Parathyroid adenoma (tissue), 2 donors: ENCODE data around the gene MCCC2.
"Not testable (repeated sequence)": the region's sequence is repeated elsewhere in the genome, so short reads cannot be mapped to it uniquely, and the experiment has no call there.

Source experiments
- H2AFZ ChIP-seq: fragments of 300-600 bp; sonication (generic); one replicate; pipeline ENCODE4 v1.7.0; 2017; ENCODE audit warnings: antibody characterized with exemption, mild to moderate bottlenecking
- H3K27ac ChIP-seq: fragments of 300-600 bp; sonication (generic); one replicate; pipeline ENCODE4 v1.7.0; 2017
- H3K27me3 ChIP-seq: fragments of 300-600 bp; sonication (generic); one replicate; pipeline ENCODE4 v1.7.0; 2017; ENCODE audit warnings: low read length; ENCODE audit not compliant: control insufficient read depth, insufficient read depth
- H3K36me3 ChIP-seq: fragments of 300-600 bp; sonication (generic); one replicate; pipeline ENCODE4 v1.7.0; 2017; ENCODE audit warnings: low read length; ENCODE audit not compliant: control insufficient read depth, insufficient read depth
- H3K4me1 ChIP-seq: fragments of 300-600 bp; sonication (generic); one replicate; pipeline ENCODE4 v1.7.0; 2017; ENCODE audit warnings: control low read depth
- H3K4me2 ChIP-seq: fragments of 300-600 bp; sonication (generic); one replicate; pipeline ENCODE4 v1.7.0; 2017; ENCODE audit warnings: low read length
- H3K4me3 ChIP-seq: fragments of 300-600 bp; sonication (generic); one replicate; pipeline ENCODE4 v1.7.0; 2017; ENCODE audit warnings: low read depth, low read length
- H3K79me2 ChIP-seq: fragments of 300-600 bp; sonication (generic); one replicate; pipeline ENCODE4 v1.7.0; 2017; ENCODE audit warnings: control low read depth
- H3K9ac ChIP-seq: fragments of 300-600 bp; sonication (generic); one replicate; pipeline ENCODE4 v1.7.0; 2017; ENCODE audit warnings: mild to moderate bottlenecking
- H3K9me3 ChIP-seq: fragments of 300-600 bp; sonication (generic); one replicate; pipeline ENCODE4 v1.7.0; 2017; ENCODE audit warnings: low read length; ENCODE audit not compliant: control insufficient read depth
- TF ChIP-seq, protein P1 (sequence below): fragments of 300-600 bp; sonication (generic); IDR thresholded peaks from one replicate; pipeline ENCODE4 v1.7.0; 2017; ENCODE audit warnings: antibody characterized with exemption, mild to moderate bottlenecking
- donor health status: primary hyperparathyroidism.

The MCCC2 gene

DNA sequence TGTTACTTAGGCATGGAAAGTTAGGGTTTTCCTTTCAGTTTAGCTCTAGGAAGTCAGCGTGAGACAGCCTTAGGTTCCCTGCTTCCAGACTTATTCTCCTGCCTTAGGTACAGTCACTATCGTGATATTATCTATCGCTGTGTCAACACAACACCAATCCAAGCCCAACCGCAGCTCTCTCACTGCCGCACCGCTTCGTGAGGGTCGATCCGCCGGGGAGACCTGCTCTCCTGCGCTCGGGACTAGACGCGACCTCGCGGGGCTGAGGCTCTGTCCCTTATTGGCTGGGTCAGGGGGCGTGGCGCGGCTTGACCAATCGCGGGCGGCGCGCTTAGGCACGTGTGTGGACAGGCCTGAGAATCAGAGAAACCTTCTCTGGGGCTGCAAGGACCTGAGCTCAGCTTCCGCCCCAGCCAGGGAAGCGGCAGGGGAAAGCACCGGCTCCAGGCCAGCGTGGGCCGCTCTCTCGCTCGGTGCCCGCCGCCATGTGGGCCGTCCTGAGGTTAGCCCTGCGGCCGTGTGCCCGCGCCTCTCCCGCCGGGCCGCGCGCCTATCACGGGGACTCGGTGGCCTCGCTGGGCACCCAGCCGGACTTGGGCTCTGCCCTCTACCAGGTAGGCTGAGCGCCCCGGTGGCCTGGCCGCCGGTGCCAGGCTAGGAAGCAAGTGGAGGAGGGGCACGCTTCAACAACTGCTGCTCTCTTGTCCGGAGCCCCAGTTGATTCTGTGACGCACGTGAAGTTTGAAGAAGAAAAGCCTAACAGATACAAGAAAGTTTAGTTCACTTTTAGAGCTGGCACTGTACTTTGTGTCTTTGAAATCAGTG is at the start of gene MCCC2:
MCCC2 (plus strand) TSS at position 400 of the 825 bp plus-strand sequence; CDS start at position 486, 86 bp downstream.
- TF ChIP-seq, protein P1, sequence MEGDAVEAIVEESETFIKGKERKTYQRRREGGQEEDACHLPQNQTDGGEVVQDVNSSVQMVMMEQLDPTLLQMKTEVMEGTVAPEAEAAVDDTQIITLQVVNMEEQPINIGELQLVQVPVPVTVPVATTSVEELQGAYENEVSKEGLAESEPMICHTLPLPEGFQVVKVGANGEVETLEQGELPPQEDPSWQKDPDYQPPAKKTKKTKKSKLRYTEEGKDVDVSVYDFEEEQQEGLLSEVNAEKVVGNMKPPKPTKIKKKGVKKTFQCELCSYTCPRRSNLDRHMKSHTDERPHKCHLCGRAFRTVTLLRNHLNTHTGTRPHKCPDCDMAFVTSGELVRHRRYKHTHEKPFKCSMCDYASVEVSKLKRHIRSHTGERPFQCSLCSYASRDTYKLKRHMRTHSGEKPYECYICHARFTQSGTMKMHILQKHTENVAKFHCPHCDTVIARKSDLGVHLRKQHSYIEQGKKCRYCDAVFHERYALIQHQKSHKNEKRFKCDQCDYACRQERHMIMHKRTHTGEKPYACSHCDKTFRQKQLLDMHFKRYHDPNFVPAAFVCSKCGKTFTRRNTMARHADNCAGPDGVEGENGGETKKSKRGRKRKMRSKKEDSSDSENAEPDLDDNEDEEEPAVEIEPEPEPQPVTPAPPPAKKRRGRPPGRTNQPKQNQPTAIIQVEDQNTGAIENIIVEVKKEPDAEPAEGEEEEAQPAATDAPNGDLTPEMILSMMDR, result no peak
- Histone ChIP-seq H3K36me3 (no peaks in the 10 kb centered on the region), H3K9me3 (no peaks in the 10 kb centered on the region), H3K4me1 (peaks cover 12% of the 10 kb centered on the region), H3K4me2 (peak within 1 kb of the TSS; percentile 79), H3K9ac (peak within 1 kb of the TSS; percentile 22), H2AFZ (peak within 1 kb of the TSS; percentile 96), H3K27ac (peak within 1 kb of the TSS; percentile 71), H3K79me2 (peaks cover 14% of the 10 kb centered on the region), H3K4me3 (peak within 1 kb of the TSS; percentile 92), H3K27me3 (no peaks in the 10 kb centered on the region)

DNA sequence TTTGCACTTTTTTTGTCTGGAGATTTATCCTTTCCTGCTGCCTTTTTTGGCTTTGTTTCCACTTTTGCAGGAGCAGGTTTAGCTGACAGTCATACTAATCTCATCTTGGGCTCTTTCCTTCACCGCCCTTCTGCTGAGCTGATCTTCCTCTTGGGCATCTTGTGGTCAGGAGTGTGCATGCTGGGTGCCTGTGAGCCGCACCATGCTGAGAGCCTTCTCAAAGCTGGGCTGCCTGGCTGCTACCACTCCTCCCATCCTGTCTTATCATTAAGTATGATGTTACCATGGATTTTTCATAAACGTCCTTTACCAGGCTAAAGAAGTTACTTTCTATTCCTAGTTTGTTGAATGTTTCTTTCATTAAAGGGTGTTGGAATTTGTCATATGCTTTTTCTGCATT is 49.5 kb upstream of the MCCC2 start:
- no peaks in the 10 kb centered on the region for H3K36me3 ChIP-seq
- H3K4me1 ChIP-seq, result peaks cover 3% of the 10 kb centered on the region
- peaks cover 4% of the 10 kb centered on the region for H3K79me2 ChIP-seq
- H3K9me3 ChIP-seq, result no peaks in the 10 kb centered on the region
- H2AFZ ChIP-seq, result no peak overlapping the region
- no peak overlapping the region for H3K4me3 ChIP-seq
- TF ChIP-seq, protein P1, result no peak
- H3K27me3 ChIP-seq, result no peaks in the 10 kb centered on the region
- no peak overlapping the region for H3K27ac ChIP-seq
- no peak overlapping the region for H3K9ac ChIP-seq
- H3K4me2 ChIP-seq, result no peak overlapping the region

DNA sequence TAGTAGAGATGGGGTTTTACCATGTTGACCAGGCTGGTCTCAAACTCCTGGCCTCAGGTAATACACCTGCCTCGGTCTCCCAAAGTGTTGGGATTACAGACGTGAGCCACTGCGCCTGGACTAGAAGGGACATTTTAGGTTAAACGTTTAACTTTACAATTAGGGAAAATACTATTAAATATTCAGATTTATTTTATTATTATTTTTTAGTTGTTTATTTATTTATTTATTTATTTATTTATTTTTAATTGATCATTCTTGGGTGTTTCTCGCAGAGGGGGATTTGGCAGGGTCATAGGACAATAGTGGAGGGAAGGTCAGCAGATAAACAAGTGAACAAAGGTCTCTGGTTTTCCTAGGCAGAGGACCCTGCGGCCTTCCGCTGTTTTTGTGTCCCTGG is 36.3 kb upstream of the MCCC2 start:
- not testable (repeated sequence) for H2AFZ ChIP-seq, H3K36me3 ChIP-seq, H3K4me1 ChIP-seq, H3K27me3 ChIP-seq, H3K79me2 ChIP-seq, H3K4me3 ChIP-seq, H3K9ac ChIP-seq, H3K27ac ChIP-seq, H3K4me2 ChIP-seq, H3K9me3 ChIP-seq

DNA sequence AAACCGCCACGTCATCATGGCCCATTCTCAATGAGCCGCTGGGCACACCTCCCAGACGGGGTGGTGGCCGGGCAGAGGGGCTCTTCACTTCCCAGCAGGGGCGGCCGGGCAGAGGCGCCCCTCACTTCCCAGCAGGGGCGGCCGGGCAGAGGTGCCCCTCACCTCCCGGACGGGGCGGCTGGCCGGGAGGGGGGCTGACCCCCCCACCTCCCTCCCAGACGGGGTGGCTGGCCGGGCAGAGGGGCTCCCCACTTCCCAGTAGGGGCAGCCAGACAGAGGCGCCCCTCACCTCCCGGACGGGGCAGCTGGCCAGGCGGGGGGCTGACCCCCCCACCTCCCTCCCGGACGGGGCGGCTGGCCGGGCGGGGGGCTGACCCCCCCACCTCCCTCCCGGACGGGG is 35.6 kb upstream of the MCCC2 start:
- H3K27me3 ChIP-seq, H2AFZ ChIP-seq, H3K4me1 ChIP-seq, H3K9ac ChIP-seq, H3K36me3 ChIP-seq, H3K27ac ChIP-seq, H3K9me3 ChIP-seq, H3K79me2 ChIP-seq, H3K4me3 ChIP-seq, H3K4me2 ChIP-seq: not testable (repeated sequence)

DNA sequence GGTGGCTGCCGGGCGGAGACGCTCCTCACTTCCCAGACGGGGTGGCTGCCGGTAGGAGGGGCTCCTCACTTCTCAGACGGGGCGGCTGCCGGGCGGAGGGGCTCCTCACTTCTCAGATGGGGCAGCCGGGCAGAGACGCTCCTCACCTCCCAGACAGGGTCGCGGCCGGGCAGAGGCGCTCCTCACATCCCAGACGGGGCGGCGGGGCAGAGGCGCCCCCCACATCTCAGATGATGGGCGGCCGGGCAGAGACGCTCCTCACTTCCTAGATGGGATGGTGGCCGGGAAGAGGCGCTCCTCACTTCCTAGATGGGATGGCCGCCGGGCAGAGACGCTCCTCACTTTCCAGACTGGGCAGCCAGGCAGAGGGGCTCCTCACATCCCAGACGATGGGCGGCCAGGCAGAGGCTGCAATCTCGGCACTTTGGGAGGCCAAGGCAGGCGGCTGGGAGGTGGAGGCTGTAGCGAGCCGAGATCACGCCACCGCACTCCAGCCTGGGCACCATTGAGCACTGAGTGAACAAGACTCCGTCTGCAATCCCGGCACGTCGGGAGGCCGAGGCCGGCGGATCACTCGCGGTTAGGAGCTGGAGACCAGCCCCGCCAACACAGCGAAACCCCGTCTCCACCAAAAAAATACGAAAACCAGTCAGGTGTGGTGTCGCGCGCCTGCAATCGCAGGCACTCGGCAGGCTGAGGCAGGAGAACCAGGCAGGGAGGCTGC is 35.0 kb upstream of the MCCC2 start:
- H3K27ac ChIP-seq, H3K9ac ChIP-seq, H3K36me3 ChIP-seq, H3K27me3 ChIP-seq, H3K4me3 ChIP-seq, H2AFZ ChIP-seq, H3K9me3 ChIP-seq, H3K79me2 ChIP-seq, H3K4me1 ChIP-seq, H3K4me2 ChIP-seq: not testable (repeated sequence)

DNA sequence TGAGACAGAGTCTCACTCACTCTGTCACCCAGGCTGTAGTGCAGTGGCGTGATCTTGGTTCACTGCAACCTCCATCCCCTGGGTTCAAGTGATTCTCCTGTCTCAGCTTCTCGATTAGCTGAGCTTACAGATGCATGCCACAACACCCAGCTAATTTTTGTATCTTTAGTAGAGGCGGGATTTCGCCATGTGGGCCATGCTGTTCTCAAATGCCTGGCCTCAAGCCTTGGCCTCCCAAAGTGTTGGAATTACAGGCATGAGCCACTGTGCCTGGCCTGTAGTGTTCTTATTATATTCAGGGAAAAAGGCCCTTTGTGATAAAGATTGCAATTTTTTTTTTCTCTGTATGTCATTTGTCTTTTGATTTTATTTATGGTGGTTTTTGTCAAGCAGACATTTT is 24.0 kb upstream of the MCCC2 start:
- H2AFZ ChIP-seq, result no peak overlapping the region
- H3K79me2 ChIP-seq, result no peaks in the 10 kb centered on the region
- H3K27me3 ChIP-seq, result no peaks in the 10 kb centered on the region
- no peak overlapping the region for H3K4me2 ChIP-seq
- no peak overlapping the region for H3K9ac ChIP-seq
- TF ChIP-seq, protein P1, result no peak
- no peak overlapping the region for H3K27ac ChIP-seq
- no peaks in the 10 kb centered on the region for H3K9me3 ChIP-seq
- H3K4me3 ChIP-seq, result no peak overlapping the region
- H3K36me3 ChIP-seq, result no peaks in the 10 kb centered on the region
- no peaks in the 10 kb centered on the region for H3K4me1 ChIP-seq
